Parathyroid adenoma (tissue), 2 donors: Measurements from ENCODE around the gene NRSN2.

Experiments used
- H2AFZ ChIP-seq: fragments of 300-600 bp; sonication (generic); one replicate; pipeline ENCODE4 v1.7.0; 2017; ENCODE audit warnings: antibody characterized with exemption, mild to moderate bottlenecking
- H3K27ac ChIP-seq: fragments of 300-600 bp; sonication (generic); one replicate; pipeline ENCODE4 v1.7.0; 2017
- H3K27me3 ChIP-seq: fragments of 300-600 bp; sonication (generic); one replicate; pipeline ENCODE4 v1.7.0; 2017; ENCODE audit warnings: low read length; ENCODE audit not compliant: control insufficient read depth, insufficient read depth
- H3K36me3 ChIP-seq: fragments of 300-600 bp; sonication (generic); one replicate; pipeline ENCODE4 v1.7.0; 2017; ENCODE audit warnings: low read length; ENCODE audit not compliant: control insufficient read depth, insufficient read depth
- H3K4me1 ChIP-seq: fragments of 300-600 bp; sonication (generic); one replicate; pipeline ENCODE4 v1.7.0; 2017; ENCODE audit warnings: control low read depth
- H3K4me2 ChIP-seq: fragments of 300-600 bp; sonication (generic); one replicate; pipeline ENCODE4 v1.7.0; 2017; ENCODE audit warnings: low read length
- H3K4me3 ChIP-seq: fragments of 300-600 bp; sonication (generic); one replicate; pipeline ENCODE4 v1.7.0; 2017; ENCODE audit warnings: low read depth, low read length
- H3K79me2 ChIP-seq: fragments of 300-600 bp; sonication (generic); one replicate; pipeline ENCODE4 v1.7.0; 2017; ENCODE audit warnings: control low read depth
- H3K9ac ChIP-seq: fragments of 300-600 bp; sonication (generic); one replicate; pipeline ENCODE4 v1.7.0; 2017; ENCODE audit warnings: mild to moderate bottlenecking
- H3K9me3 ChIP-seq: fragments of 300-600 bp; sonication (generic); one replicate; pipeline ENCODE4 v1.7.0; 2017; ENCODE audit warnings: low read length; ENCODE audit not compliant: control insufficient read depth
- CTCF ChIP-seq: fragments of 300-600 bp; sonication (generic); IDR thresholded peaks from one replicate; pipeline ENCODE4 v1.7.0; 2017; ENCODE audit warnings: antibody characterized with exemption, mild to moderate bottlenecking
- donor health status: primary hyperparathyroidism.

NRSN2 gene

GRCh38 chr20:366719-367485, 20.0 kb downstream of the NRSN2 start:
- H3K27ac ChIP-seq: peak overlapping the region; percentile 67
- H3K4me1 ChIP-seq: peaks cover 22% of the 10 kb centered on the region
- no peak overlapping the region for H3K9ac ChIP-seq
- no peaks in the 10 kb centered on the region for H3K36me3 ChIP-seq
- H3K27me3 ChIP-seq: no peaks in the 10 kb centered on the region
- H3K4me3 ChIP-seq: peak overlapping the region; percentile 42
- no peak overlapping the region for H2AFZ ChIP-seq
- TF ChIP-seq CTCF: no peak
- H3K79me2 ChIP-seq: no peaks in the 10 kb centered on the region
- peak overlapping the region; percentile 59 for H3K4me2 ChIP-seq
- no peaks in the 10 kb centered on the region for H3K9me3 ChIP-seq

GRCh38 chr20:367486-367887, 20.6 kb downstream of the NRSN2 start:
- Histone ChIP-seq H3K79me2 (no peaks in the 10 kb centered on the region), H2AFZ (no peak overlapping the region), H3K9ac (no peak overlapping the region), H3K27me3 (no peaks in the 10 kb centered on the region), H3K4me3 (no peak overlapping the region), H3K27ac (no peak overlapping the region), H3K4me2 (no peak overlapping the region), H3K36me3 (no peaks in the 10 kb centered on the region), H3K4me1 (peaks cover 18% of the 10 kb centered on the region), H3K9me3 (no peaks in the 10 kb centered on the region)
- TF ChIP-seq CTCF: no peak

GRCh38 chr20:368915-369314, 22.0 kb downstream of the NRSN2 start:
- no peak overlapping the region for H3K4me2 ChIP-seq
- no peak for TF ChIP-seq CTCF
- H3K4me1 ChIP-seq: peaks cover 17% of the 10 kb centered on the region
- no peak overlapping the region for H3K27ac ChIP-seq
- no peak overlapping the region for H3K4me3 ChIP-seq
- H3K36me3 ChIP-seq: no peaks in the 10 kb centered on the region
- no peaks in the 10 kb centered on the region for H3K9me3 ChIP-seq
- H3K79me2 ChIP-seq: no peaks in the 10 kb centered on the region
- H3K9ac ChIP-seq: no peak overlapping the region
- no peak overlapping the region for H2AFZ ChIP-seq
- H3K27me3 ChIP-seq: no peaks in the 10 kb centered on the region

- H3K4me1 ChIP-seq: peaks cover 17% of the 10 kb centered on the region
- H3K27me3 ChIP-seq: no peaks in the 10 kb centered on the region
- H3K4me2 ChIP-seq: no peak overlapping the region
- TF ChIP-seq CTCF: no peak
- no peaks in the 10 kb centered on the region for H3K9me3 ChIP-seq
- H3K36me3 ChIP-seq: no peaks in the 10 kb centered on the region
- no peak overlapping the region for H2AFZ ChIP-seq
- H3K4me3 ChIP-seq: no peak overlapping the region
- H3K27ac ChIP-seq: no peak overlapping the region
- H3K9ac ChIP-seq: no peak overlapping the region
- H3K79me2 ChIP-seq: no peaks in the 10 kb centered on the region
These were observed 23.3 kb downstream of the NRSN2 start for GRCh38 chr20:370151-370600.
